Posterior vena cava (tissue), 2 donors: ENCODE data around the gene MAP3K2. TPM values are rescaled to one million over a fixed set of nuclear protein-coding genes. Genes with fewer than 3 reads are reported as not detected.
"Not testable (repeated sequence)": the region's sequence is repeated elsewhere in the genome, so short reads cannot be mapped to it uniquely, and the experiment has no call there.

Source experiments
- DNase-seq: peaks from one replicate; pipeline ENCODE4 v3.0.0-alpha.2; 2020; ENCODE audit warnings: low spot score
- intact Hi-C, 2 donors: fragments of 100-400 bp; cut with DNase I; formaldehyde crosslinking; loops; one replicate each; pipeline versions ENCODE4 v1.14.1 to v1.14.2; 2022 to 2023
- total RNA-seq, 2 donors: library from RNA; stranded (reverse); fragmentation: NEBNext Ultra II Directional; extraction: Animal tissue kit (Norgen Biotek cat#: 25700); gene quantifications; one replicate each; pipeline ENCODE4 v1.2.1, GENCODE V29; 2021
- donor health status: DM: yes; HTN: yes; CAD: no.
- donor health status: DM: yes; HTN: yes; CAD: no.

Gene MAP3K2
- total RNA-seq, 2 donors from 2014 or later = 63.9 to 68.5 TPM

DNA sequence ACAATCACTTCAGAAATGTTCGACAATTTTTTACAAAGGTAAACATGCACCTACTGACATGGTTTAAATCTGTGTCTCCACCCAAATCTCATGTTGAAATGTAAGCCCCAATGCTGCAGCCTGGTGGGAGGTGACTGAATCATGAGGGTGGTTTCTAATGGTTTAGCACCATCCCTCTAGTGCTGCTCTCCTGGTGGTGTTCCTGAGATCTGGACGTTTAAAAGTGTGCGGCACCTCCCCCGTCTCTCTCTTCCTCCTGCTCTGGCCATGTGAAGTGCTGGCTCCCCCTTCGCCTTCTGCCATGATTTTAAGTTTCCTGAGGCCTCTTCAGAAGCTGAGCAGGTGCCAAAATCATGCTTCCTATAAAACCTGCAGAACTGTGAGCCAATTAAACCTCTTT, 28.3 kb downstream of the MAP3K2 start:
- intact Hi-C loops = no loop called here
- no peak for DNase-seq

DNA sequence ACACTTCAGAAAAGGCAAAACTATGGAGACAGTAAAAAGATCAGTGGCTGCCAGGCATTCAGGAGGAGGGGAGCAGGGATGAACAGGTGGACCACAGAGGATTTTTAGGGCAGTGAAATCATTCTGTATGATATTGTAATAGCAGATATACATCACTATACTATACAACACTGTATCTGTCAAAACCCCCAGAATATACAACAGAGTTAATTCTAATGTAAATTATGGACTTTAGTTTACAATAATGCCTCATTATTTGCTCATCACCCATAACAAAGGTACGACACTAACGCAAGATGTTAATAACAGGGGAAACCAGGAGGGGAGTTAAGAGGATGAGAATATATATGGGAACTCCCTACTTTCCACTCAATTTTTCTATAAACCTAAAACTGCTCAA, 28.8 kb downstream of the MAP3K2 start:
- intact Hi-C loops = no loop called here
- no peak for DNase-seq

DNA sequence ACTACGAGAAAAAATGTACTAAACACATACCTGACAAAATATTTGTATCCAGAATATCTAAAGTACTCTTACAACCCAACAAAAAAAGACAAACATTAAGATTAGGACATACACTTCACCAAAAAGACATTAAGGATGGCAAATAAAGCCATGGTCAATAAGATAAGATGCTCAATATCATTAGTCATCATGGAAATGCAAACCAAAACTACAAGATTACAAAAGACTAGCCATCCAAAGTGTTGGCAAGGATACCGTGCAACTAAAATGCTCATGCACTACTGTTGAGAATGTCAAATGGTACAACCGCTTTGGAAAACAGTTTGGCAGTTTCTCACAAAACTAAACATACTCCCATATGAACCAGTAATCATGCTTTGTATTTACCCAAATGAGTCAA, 29.7 kb downstream of the MAP3K2 start:
- intact Hi-C loops = no loop called here
- DNase-seq = no peak

- intact Hi-C loops = no loop called here
- DNase-seq = no peak
Observed at GRCh38 chr2:127357591-127357990, 30.2 kb downstream of the MAP3K2 start.

DNA sequence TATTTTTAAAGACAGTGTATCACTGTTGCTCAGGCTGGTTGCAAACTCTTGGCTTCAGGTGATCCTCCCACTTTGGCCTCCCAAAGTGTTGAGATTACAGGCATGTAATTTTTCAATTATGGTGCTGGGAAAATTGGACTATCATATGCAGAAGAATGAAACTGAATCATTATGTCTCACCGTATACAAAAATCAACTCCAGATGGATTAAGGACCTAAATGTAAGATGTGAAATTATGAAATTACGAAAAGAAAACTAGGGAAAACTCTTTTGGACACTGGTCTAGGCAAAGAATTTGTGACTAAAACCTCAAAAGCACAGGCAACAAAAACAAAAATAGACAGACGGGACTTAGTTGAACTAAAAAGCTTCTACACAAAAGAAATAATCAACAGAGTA, 31.2 kb downstream of the MAP3K2 start:
- intact Hi-C loops = no loop called here
- no peak for DNase-seq

GRCh38 chr2:127355407-127356008, 32.3 kb downstream of the MAP3K2 start:
- DNase-seq = no peak
- intact Hi-C loops = no loop called here

DNA sequence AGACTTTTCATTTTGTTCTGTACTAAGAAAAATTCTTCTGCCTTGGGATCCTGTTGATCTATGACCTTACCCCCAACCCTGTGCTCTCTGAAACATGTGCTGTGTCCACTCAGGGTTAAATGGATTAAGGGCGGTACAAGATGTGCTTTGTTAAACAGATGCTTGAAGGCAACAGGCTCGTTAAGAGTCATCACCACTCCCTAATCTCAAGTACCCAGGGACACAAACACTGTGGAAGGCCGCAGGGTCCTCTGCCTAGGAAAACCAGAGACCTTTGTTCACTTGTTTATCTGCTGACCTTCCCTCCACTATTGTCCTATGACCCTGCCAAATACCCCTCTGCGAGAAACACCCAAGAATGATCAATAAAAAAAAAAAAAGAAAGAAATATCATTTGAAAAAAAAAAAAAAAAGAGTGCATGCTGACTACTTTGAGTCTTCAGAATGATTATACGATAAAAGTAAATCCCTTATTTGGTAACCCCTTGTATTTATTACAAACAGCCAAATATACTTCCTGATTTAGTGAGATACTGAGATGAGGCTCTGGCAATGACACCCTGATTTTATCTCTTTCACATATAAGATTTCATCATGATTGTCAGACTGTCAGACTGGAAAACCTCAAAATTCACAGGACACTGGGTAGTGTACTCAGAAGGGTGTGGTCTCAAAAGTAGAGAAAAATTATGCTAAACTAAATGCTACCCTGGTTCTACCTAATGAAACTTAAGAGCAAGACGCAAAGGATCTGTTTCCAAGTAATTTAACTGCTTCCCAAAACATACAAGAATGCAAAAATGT, 33.7 kb downstream of the MAP3K2 start:
- not testable (repeated sequence) for DNase-seq
- intact Hi-C loops = loop anchor here in 1 of 2 donors (2.0 kb wide), 1 partner anchor 53 kb away; no protein-coding TSS in a partner anchor

GRCh38 chr2:127353223-127353622, 34.6 kb downstream of the MAP3K2 start:
- not testable (repeated sequence) for DNase-seq

DNA sequence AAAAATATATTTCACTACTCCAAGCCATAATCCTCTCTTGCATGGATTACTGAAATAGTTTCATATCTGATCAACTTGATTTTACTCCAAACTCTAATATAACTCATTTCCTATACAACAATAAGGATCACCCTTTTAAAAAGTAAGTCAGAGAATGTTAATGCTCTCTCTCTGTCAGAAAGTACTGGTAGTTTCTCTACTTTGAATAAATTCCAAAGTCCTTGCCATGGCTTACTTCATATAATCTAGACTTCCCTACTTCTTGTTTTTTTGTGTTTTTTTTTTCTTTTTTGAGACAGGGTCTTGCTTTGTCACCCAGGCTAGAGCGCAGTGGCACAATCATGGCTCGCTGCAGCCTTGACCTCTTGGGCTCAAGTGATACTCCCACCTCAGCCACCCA, 36.2 kb downstream of the MAP3K2 start:
- intact Hi-C loops = loop anchor here in 1 of 2 donors (2.0 kb wide), 1 partner anchor 51 kb away; no protein-coding TSS in a partner anchor
- no peak for DNase-seq

More at GRCh38 chr2:127353223-127353622, 34.6 kb downstream of the MAP3K2 start:
- intact Hi-C loops = loop anchor here in 1 of 2 donors (2.0 kb wide), 1 partner anchor 52 kb away; no protein-coding TSS in a partner anchor

- intact Hi-C loops = no loop called here
- no peak for DNase-seq
Observed at GRCh38 chr2:127348426-127349000, 39.3 kb downstream of the MAP3K2 start.

GRCh38 chr2:127347734-127348392, 39.9 kb downstream of the MAP3K2 start:
- intact Hi-C loops = no loop called here
- no peak for DNase-seq

GRCh38 chr2:127347015-127347414, 40.8 kb downstream of the MAP3K2 start:
- DNase-seq = no peak
- intact Hi-C loops = no loop called here

DNA sequence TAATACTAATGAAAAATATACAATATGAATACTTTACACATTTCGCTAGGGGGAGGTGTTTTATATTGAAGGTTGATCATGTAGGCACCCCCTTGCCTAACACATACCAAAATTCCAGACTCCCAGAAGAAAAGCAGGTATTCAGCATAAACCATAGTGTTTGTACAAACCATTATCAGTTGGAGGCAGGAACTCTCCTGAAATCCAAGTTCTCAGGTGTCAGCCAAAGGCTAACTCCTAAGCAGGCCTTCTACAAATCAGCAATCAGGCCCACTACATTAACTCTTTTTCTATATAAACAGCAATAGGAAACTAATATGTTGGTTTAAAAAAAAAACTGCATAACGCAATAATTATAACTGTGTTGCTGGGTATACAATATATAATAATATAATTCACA, 44.5 kb downstream of the MAP3K2 start:
- no peak for DNase-seq

GRCh38 chr2:127342101-127342500, 45.7 kb downstream of the MAP3K2 start:
- no peak for DNase-seq
- intact Hi-C loops = no loop called here

More for the DNA sequence above, 44.5 kb downstream of the MAP3K2 start:
- intact Hi-C loops = no loop called here

DNA sequence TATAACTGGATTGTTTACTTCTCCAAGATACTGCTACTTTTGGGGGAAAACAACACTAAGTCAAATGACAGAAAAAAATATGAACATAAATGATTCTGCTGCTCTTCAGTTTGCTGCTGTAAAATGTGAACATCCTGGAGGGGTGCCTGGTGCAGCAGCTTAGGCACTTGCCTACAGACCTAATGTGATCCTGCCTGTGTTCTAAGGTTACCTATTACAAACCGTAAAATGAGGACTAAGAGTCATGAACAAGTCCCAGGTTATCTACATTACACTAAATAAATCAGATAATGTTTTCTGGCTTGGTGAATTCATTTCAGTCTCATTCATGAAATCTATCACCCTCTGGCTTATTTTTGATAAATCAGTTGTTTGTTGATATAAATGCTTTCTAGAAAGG, 55.4 kb downstream of the MAP3K2 start:
- intact Hi-C loops = loop anchor here in 1 of 2 donors (5.0 kb wide), 1 partner anchor 150 kb away; no protein-coding TSS in a partner anchor
- no peak for DNase-seq

DNA sequence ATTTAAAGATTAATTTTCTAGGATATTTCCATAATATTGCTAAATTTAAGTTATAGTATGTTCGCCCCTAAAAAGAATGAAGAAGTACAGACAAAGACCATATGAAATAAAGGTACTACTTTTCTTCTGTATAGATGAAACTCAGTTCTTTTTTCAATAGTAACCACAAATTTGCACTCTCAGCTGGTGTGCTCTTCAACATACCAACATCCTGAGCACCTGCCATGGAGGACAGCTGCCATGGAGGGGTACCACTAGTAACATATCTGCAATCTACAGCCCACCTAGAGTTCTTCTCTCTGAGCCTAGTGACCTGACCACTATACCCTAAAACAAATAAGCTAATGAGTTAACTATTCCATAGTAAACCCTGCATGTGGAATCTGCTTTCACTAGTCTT, 57.0 kb downstream of the MAP3K2 start:
- no peak for DNase-seq
- intact Hi-C loops = loop anchor here in 1 of 2 donors (5.0 kb wide), 1 partner anchor 152 kb away; no protein-coding TSS in a partner anchor

DNA sequence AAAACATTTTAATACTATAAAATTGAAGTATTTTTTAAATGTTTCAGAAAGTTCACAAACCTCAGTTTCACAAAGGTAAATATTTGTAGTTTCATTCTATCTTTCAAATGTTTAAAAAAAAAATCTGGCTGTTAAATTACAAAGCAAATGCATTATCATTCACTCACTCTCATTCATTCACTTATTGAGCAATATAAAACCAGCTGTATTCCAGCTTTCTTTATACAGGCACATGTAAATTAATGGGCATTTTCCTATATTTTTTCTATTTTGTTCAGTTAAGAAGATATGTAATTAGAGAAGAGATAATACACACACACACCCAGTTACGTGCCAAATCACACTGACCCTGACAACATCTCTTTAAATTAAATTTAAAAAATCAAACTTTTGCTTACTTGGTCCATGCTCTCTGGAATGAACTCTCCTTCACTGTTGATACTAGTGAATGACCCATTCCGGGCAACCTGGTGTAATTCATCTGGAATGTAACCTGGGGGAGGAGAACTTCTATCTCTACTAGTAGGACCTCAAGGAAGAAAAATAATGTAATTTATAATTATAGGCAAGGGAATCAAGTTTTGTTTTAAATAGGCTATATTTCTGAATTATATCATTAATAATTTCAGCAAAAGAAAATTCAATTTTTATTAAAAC, 61.4 kb downstream of the MAP3K2 start:
- no peak for DNase-seq
- intact Hi-C loops = no loop called here

- intact Hi-C loops = no loop called here
- DNase-seq = no peak
Observed at GRCh38 chr2:127324635-127325034, 63.1 kb downstream of the MAP3K2 start.

- no peak for DNase-seq
- intact Hi-C loops = no loop called here
Observed at GRCh38 chr2:127321303-127321702, 66.5 kb downstream of the MAP3K2 start.
